Neutrophil (primary cell): Measurements from ENCODE around the gene PTPRE.

Experiments used
- H3K27ac ChIP-seq: fragments of 200-600 bp; sonication (generic); 2 replicates; pipeline ENCODE4 v1.5.1; 2016; ENCODE audit warnings: mild to moderate bottlenecking, moderate library complexity
- H3K27me3 ChIP-seq: fragments of 200-600 bp; sonication (generic); 2 replicates; pipeline ENCODE4 v1.6.0; 2016; ENCODE audit warnings: mild to moderate bottlenecking
- H3K36me3 ChIP-seq: fragments of 200-600 bp; sonication (generic); 2 replicates; pipeline ENCODE4 v1.5.1; 2017
- H3K4me1 ChIP-seq, 2 experiments: fragments of 200-600 bp in 1 of 2; sonication (generic) in 1 of 2; 1 replicate in 1 of 2; 2 replicates in 1 of 2; pipeline versions ENCODE4 v1.5.1 to v1.6.1; 2013 to 2016; ENCODE audit warnings: low read depth in 1 of 2, low read length in 1 of 2, mild to moderate bottlenecking in 1 of 2, moderate library complexity in 1 of 2; ENCODE audit not compliant: control insufficient read depth in 1 of 2, insufficient read depth in 1 of 2
- H3K4me3 ChIP-seq, 2 experiments: fragments of 200-600 bp in 1 of 2; sonication (generic) in 1 of 2; 1 replicate in 1 of 2; 2 replicates in 1 of 2; pipeline ENCODE4 v1.5.1; 2013 to 2016; ENCODE audit warnings: low read depth in 1 of 2, low read length in 1 of 2, mild to moderate bottlenecking in 1 of 2, moderate library complexity in 1 of 2
- H3K9me3 ChIP-seq: fragments of 200-600 bp; sonication (generic); 2 replicates; pipeline ENCODE4 v1.5.1; 2016
- TF ChIP-seq, protein P1 (sequence below): fragments of 200-600 bp; sonication (generic); IDR thresholded peaks from 2 replicates; pipeline ENCODE4 v1.5.1; 2016; ENCODE audit warnings: antibody characterized with exemption

Gene PTPRE

DNA sequence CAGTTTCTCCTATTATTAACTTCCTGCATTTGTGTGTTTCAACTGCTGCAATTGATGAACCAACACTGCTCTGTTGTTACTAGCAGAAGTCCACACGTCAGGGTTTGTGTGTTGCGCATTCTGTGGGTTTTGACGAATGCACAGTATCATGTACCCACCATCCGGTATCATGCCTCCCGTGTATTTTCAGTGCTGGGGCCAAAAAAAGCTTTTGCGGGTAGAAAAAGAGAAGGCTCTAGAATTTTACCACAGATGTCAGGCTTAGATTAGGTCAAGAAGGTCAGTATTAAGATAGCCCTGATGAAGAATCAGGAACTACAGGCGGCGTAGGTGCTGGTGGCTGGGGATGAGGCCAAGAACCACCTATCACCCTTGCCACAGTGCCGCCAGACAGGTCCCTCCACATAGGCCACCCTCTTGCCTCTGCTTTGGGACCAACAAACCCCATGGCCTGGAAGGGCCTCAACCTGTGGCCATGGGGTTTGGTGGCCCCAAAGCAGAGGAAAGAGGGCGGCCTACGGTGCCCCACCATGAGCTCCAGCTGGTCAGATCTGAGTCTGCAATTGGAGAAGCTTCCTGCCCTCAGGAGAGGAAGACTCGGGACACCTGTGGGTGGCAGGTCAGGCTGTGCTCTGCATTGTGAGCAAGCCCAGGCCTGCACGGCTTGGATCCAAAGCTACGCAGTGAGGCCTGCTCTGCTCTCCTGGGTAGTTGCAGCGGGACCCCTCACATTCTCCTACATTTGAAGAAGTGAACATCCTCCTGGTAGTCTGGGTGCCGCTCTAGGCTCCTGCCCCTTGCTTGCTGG lies 147.5 kb downstream of the PTPRE start:
- Histone ChIP-seq H3K4me1 (peaks cover 93 to 97% of the 10 kb centered on the region in 2 experiments), H3K27me3 (no peaks in the 10 kb centered on the region), H3K4me3 (peak overlapping the region; percentile 45 to 88), H3K9me3 (no peaks in the 10 kb centered on the region), H3K36me3 (peaks cover 97% of the 10 kb centered on the region), H3K27ac (peak overlapping the region; percentile 98)
- TF ChIP-seq, protein P1, sequence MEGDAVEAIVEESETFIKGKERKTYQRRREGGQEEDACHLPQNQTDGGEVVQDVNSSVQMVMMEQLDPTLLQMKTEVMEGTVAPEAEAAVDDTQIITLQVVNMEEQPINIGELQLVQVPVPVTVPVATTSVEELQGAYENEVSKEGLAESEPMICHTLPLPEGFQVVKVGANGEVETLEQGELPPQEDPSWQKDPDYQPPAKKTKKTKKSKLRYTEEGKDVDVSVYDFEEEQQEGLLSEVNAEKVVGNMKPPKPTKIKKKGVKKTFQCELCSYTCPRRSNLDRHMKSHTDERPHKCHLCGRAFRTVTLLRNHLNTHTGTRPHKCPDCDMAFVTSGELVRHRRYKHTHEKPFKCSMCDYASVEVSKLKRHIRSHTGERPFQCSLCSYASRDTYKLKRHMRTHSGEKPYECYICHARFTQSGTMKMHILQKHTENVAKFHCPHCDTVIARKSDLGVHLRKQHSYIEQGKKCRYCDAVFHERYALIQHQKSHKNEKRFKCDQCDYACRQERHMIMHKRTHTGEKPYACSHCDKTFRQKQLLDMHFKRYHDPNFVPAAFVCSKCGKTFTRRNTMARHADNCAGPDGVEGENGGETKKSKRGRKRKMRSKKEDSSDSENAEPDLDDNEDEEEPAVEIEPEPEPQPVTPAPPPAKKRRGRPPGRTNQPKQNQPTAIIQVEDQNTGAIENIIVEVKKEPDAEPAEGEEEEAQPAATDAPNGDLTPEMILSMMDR = no peak

DNA sequence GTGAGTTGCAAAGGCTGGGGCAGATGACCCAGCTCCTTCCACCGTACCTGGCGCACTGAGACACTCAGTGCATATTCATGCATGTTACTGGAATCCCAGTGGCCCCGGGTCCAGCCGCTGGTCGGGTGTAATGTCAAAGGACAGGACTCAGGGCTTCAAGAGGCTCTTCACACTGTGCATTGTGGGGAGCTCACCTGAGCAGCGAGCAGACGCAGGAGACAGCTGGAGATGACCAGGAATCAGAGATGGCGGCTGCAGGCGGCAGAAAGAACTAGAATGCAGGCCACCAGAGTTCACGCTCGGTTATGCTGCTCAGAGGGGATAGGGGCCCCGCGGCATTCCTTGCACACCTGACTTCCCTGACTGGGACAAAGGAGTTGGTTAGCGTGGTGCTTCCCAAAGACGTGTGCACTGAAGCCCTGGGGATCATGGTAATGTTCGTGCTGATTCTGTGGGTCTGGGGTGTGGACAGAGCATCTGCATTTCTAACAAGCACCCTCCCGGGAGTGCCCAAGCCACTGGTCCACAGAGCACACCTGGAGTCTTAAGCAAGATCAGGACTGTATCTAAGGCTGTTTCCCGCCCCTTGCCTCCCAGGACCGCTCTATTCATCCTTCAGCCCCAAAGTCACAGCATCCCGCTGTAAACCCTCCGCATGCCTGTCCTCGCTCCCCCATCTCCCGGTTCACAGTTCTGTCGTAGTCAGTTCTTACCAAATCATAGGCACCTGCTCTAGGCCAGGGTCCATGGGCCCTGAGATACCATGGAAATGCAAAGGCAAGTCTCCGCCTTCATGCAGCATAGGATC lies 148.4 kb downstream of the PTPRE start:
- Histone ChIP-seq H3K4me3 (peak overlapping the region; percentile 45 to 88), H3K36me3 (peaks cover 97% of the 10 kb centered on the region), H3K27me3 (no peaks in the 10 kb centered on the region), H3K27ac (peak overlapping the region; percentile 98), H3K9me3 (no peaks in the 10 kb centered on the region), H3K4me1 (peaks cover 93 to 97% of the 10 kb centered on the region in 2 experiments)
- TF ChIP-seq, protein P1 = no peak

DNA sequence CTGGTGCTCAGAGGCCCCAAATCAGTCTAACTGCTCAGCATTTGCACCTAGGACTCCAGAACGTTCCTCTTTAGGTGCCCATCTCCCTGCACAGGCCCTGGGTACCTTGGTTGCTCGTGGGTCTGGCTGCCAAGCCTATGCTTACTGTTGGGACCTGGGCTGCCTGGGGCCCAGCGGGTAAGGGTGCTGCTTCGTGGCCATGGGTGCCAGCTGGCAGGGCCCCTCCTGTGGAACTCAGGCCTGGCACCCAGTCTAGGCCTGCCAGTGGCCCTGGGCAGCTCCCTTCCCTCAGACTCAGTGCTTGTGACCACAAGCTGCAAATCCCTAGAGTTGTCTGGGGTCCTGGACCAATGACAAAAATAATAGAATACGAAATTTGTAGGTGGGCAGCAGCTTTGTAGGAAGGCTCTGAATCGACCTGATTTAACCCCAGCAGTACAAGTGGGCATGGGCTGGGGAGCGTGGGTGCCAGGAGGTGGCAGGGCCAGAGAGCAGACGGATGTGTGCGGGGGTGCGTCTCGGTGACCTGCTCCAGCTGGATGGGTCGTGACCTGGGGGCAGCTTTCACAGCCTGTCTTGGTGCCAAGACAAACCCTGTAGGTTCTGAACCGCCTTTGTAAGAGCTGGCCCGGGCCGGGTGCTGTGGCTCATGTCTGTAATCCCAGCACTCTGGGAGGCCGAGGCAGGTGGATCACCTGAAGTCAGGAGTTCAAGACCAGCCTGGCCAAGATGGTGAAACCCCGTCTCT lies 149.6 kb downstream of the PTPRE start:
- TF ChIP-seq, protein P1 = no peak
- H3K36me3 ChIP-seq = peaks cover 97% of the 10 kb centered on the region
- peak overlapping the region; percentile 98 for H3K27ac ChIP-seq

DNA sequence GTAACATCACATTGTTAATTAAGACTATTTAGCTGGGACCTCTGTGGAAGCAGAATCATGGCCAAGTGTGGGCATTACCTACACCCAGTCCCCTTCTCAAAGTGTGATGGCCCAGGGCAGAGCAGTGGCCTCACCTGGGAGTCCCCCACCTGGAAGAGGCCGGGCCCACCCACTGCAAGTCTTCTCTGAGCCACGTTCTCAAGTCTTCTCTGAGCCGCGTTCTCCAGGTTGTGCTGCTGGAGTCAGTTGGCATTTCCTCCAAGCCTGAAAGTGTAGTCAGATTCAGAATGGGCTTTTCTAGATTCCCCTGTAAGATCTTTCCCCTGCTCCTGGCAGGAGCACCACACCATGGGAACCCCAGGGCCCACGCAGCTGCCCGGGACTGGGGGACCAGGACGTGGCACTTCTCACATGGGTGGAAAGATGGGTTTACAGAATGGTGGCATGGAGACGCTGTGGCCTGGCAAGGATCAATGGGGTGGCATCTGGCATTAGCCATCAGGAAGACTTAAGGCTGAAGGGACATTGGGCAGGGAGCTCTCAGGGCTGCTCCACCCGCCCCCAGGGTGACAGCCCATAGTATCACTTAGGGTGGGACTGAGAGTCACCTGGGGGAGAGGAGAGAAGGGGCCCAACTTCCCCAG lies 151.3 kb downstream of the PTPRE start:
- Histone ChIP-seq H3K36me3 (peaks cover 97% of the 10 kb centered on the region), H3K9me3 (no peaks in the 10 kb centered on the region), H3K4me3 (no peak overlapping the region), H3K27me3 (no peaks in the 10 kb centered on the region), H3K4me1 (peaks cover 93 to 97% of the 10 kb centered on the region in 2 experiments), H3K27ac (peak overlapping the region; percentile 98)
- TF ChIP-seq, protein P1 = no peak

More for the DNA sequence above, 149.6 kb downstream of the PTPRE start:
- Histone ChIP-seq H3K9me3 (no peaks in the 10 kb centered on the region), H3K4me1 (peaks cover 93 to 97% of the 10 kb centered on the region in 2 experiments), H3K4me3 (peak overlapping the region in 1 of 2 experiments; percentile 88), H3K27me3 (no peaks in the 10 kb centered on the region)

DNA sequence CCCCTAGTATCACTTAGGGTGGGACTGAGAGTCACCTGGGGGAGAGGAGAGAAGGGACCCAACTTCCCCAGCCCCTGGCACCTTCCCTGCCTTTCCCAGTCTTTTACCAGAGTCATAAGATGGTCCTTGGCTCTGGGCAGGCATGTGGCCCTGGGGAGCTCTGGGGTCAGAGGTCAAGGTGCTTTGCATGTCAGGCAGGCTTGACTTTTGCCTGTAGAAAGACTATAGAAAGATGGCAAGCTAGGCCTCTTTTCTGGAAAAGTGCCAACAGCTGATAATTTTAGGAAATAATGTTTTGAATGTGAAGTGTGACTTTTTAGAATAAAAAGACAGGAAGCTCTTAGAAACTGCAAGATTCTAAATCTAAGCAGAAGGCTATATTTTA lies 151.8 kb downstream of the PTPRE start:
- TF ChIP-seq, protein P1 = no peak
- Histone ChIP-seq H3K4me1 (peaks cover 93 to 97% of the 10 kb centered on the region in 2 experiments), H3K27ac (peak overlapping the region; percentile 98), H3K36me3 (peaks cover 97% of the 10 kb centered on the region), H3K4me3 (no peak overlapping the region), H3K27me3 (no peaks in the 10 kb centered on the region), H3K9me3 (no peaks in the 10 kb centered on the region)
